GM13977 (cell line): ENCODE results near the gene GRM2.
A peak's percentile ranks its signal among the peaks of the same experiment; 100 is the strongest.

Source experiments
- DNase-seq: peaks from one replicate; pipeline ENCODE4 v3.0.0; 2012; ENCODE audit warnings: low spot score
- CTCF ChIP-seq: IDR thresholded peaks from 2 replicates; pipeline ENCODE4 v1.5.1; 2012; ENCODE audit warnings: mild to moderate bottlenecking, control low read depth; ENCODE audit not compliant: insufficient read depth; ENCODE audit errors: extremely low read depth, missing control alignments
- in situ Hi-C: fragments of 300-500 bp; cut with MboI; formaldehyde crosslinking; loops from one replicate; pipeline ENCODE4 v1.12.0; 2022; ENCODE audit warnings: low sequenced_read_pairs, low pct_unique_long_range_greater_than_20kb, mixed read lengths, inconsistent platforms; ENCODE audit not compliant: unreplicated experiment

GRM2 gene

GRCh38 chr3:51679777-51680176 lies 27.1 kb upstream of the GRM2 start:
- no peak for DNase-seq
- no peak for TF ChIP-seq CTCF
- in situ Hi-C loops = loop anchor here (25.0 kb wide), 1 partner anchor 1067 kb away; the partner anchor contains the start of genes CISH and MAPKAPK3

GRCh38 chr3:51680196-51680595 lies 26.7 kb upstream of the GRM2 start:
- no peak for DNase-seq
- no peak for TF ChIP-seq CTCF
- in situ Hi-C loops = loop anchor here (25.0 kb wide), 1 partner anchor 1068 kb away; the partner anchor contains the start of genes CISH and MAPKAPK3

DNA sequence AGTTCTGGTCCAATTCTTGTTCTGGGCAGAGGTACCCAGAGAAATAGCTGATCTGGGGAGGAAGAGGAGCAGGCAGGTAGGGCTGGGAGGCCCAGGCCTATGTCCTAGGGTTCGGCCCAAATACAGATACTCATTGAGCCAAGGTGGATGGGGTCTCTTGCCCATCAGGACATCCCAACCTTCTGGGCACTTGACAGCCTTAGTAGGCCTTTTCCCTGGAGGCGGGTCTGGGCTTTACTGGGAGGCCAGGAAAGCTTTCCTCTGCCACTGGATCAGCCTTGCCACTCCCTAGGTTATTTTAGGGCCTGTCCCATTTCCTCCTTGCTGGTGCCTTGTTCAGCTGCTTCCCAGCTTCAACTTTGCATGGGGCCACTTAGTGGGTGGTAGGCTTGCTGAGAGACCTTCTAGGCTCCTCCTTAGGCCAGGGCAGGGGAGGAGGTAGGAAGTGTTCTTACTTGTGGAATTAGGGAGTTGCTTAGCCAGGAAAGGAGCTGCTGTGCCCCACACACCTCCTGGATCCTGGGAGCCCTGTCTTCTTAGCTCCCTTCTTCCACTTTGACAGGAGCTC lies 26.1 kb upstream of the GRM2 start:
- in situ Hi-C loops = loop anchor here (25.0 kb wide), 1 partner anchor 1068 kb away; the partner anchor contains the start of genes CISH and MAPKAPK3
- no peak for DNase-seq
- no peak for TF ChIP-seq CTCF

DNA sequence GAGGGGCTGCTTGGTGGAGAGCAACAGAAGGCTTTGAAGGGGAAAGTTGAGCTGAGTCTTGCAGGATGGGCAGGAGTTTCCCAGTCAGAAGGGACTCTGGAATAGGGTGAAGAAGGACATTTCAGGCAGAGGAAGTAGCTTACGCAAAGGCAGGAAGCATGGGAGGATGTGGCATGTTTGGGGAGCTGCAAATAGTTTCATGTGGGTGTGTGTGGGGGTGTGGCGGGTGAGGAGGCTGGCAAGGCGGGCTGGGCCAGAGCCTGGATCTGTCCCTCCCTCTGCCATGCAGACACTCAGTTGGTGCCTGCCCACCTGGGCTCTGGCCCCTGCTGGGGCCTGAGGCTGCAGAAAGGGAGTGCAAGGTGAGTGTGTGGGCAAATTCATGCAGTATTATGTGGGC lies 25.4 kb upstream of the GRM2 start:
- TF ChIP-seq CTCF = no peak
- DNase-seq = no peak
- in situ Hi-C loops = loop anchor here (25.0 kb wide), 1 partner anchor 1069 kb away; the partner anchor contains the start of genes CISH and MAPKAPK3

- peak; percentile 91 for DNase-seq
- in situ Hi-C loops = loop anchor here (25.0 kb wide), 1 partner anchor 1070 kb away; the partner anchor contains the start of genes CISH and MAPKAPK3
- peak; percentile 83 for TF ChIP-seq CTCF
Observed at GRCh38 chr3:51682079-51682478, 24.8 kb upstream of the GRM2 start.

- no peak for DNase-seq
- no peak for TF ChIP-seq CTCF
- in situ Hi-C loops = loop anchor here (25.0 kb wide), 1 partner anchor 1070 kb away; the partner anchor contains the start of genes CISH and MAPKAPK3
Observed at GRCh38 chr3:51682526-51682925, 24.3 kb upstream of the GRM2 start.
